ENCODE data around the gene ASB5. TPM values are rescaled to one million over a fixed set of nuclear protein-coding genes. Genes with fewer than 3 reads are reported as not detected.

Gene ASB5
- total and polyA plus RNA-seq, 2 of the 8 experiments (the other 6 are each of a cell fraction or from before 2014, with no cell fraction given), result 0.02 TPM; not detected in 1

DNA sequence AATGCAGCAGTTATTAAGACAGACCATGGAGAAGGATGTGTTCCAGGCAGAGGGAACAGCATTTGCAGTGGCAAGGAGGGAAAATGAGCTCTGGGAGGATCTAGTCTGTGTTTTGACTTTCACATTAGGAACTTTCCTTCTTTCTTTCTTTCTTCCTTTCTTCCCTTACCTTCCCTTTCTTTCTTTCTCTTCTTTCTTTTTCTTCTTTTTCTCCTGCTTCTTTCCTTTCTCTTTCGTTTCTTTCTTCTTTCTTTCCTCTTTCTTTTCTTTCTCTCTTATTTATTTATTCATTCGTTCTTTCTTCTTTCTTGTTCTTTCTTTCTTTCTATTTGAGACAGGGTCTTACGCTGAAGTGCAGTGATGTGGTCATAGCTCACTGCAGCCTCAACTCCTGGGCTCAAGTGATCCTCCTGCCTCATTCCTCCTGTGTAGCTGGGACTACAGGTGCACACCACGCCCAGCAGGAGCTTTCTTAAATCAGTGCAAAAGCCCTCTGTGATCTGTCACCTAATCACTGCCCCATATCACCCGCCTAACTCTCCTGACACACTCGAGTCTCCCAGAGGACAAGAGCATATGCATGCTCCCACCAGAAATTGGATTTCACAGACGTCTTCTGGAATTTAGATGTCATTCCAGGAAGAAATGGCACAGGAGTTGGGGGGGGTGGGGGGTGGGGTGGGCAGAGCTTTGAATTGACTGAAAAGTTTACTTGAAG is 58.3 kb downstream of the ASB5 start:
- H3K9me3 ChIP-seq (ENCODE audit: insufficient read depth in 2 of 2, low read depth in 1 of 2, low read length in 1 of 2), result no peaks in the 10 kb centered on the region
- H3K9ac ChIP-seq (replicated peaks in 1 of 4; ENCODE audit: extremely low read depth in 1 of 4, low read depth in 3 of 4, low read length in 3 of 4), result no peak overlapping the region
- no peak overlapping the region for H2BK120ac ChIP-seq (replicated peaks; ENCODE audit: low read depth, low read length)
- H4K5ac ChIP-seq (ENCODE audit: insufficient read length, low read depth, low read length), result no peak overlapping the region
- H2BK5ac ChIP-seq (ENCODE audit: low read depth, low read length), result no peak overlapping the region
- ChIA-PET CTCF (ENCODE audit: partially characterized antibody) (interaction anchor here (0.9 kb wide), 1 partner anchor 130 kb away, joined by 3 read pairs; no protein-coding TSS in a partner anchor), POLR2A (ENCODE audit: partially characterized antibody) (no interaction called here)
- no peaks in the 10 kb centered on the region; the same call in 1 of the 2 replicates for H3K23me2 ChIP-seq (ENCODE audit: low read depth, low read length)
- H2BK20ac ChIP-seq (ENCODE audit: low read length), result no peak overlapping the region
- 79 to 96% methylated on average over 2 to 7 of the region's 7 CpGs for WGBS, 2 experiments (ENCODE audit: extremely low coverage in 1 of 2, insufficient coverage in 1 of 2, insufficient read length in 1 of 2, insufficient replicate concordance in 2 of 2, low coverage in 1 of 2, low lambda C conversion rate in 2 of 2, missing lambda C conversion rate in 1 of 2)
- no peak overlapping the region for H3K27ac ChIP-seq (ENCODE audit: low read depth, low read length)
- H2BK15ac ChIP-seq (ENCODE audit: low read length), result no peak overlapping the region
- H3K4me1 ChIP-seq (replicated peaks in 1 of 4; ENCODE audit: control insufficient read depth in 3 of 4, insufficient read depth in 4 of 4, low read length in 3 of 4), result 0 out of 7 replicates have a peak, but pooled peaks cover 0 to 2% (median 0%) of the 10 kb centered on the region in 4 experiments
- no peaks in the 10 kb centered on the region for H3K36me3 ChIP-seq (ENCODE audit: control insufficient read depth in 2 of 4, insufficient read depth in 4 of 4, low read length in 3 of 4)
- H3K27me3 ChIP-seq (replicated peaks in 1 of 4; ENCODE audit: control insufficient read depth in 3 of 4, extremely low read depth in 1 of 4, insufficient read depth in 3 of 4, low read length in 3 of 4), result no peaks in the 10 kb centered on the region
- H3K4me2 ChIP-seq (ENCODE audit: insufficient read depth in 1 of 2, low read depth in 2 of 2, low read length in 2 of 2), result no peak overlapping the region
- H3K14ac ChIP-seq (ENCODE audit: insufficient read length), result no peak overlapping the region
- H3K18ac ChIP-seq (ENCODE audit: extremely low read depth, low read length), result no peak overlapping the region
- FAIRE-seq (no peak), DNase-seq (ENCODE audit: low read depth in 1 of 2, low spot score in 2 of 2) (no peak)
- no peak overlapping the region for H3K56ac ChIP-seq (replicated peaks; ENCODE audit: insufficient read length, low read depth, low read length)
- H3K4me3 ChIP-seq (ENCODE audit: extremely low read depth in 1 of 4, insufficient read depth in 2 of 4, low read depth in 3 of 4, low read length in 4 of 4), result no peak overlapping the region
- no peak overlapping the region for H2AK5ac ChIP-seq (ENCODE audit: low read depth, low read length)
- no peak overlapping the region for H4K91ac ChIP-seq (replicated peaks; ENCODE audit: insufficient read length, low read length)
- H4K8ac ChIP-seq (ENCODE audit: extremely low read depth, insufficient read depth, low read length), result no peak overlapping the region
- no peak overlapping the region for H2AFZ ChIP-seq (ENCODE audit: low read length)
- no peak overlapping the region for H3K23ac ChIP-seq (ENCODE audit: insufficient read length)
- no peaks in the 10 kb centered on the region for H4K20me1 ChIP-seq (replicated peaks in 1 of 2; ENCODE audit: control insufficient read depth in 1 of 2, insufficient read depth in 2 of 2, low read length in 2 of 2)
- no peaks in the 10 kb centered on the region for H3K79me2 ChIP-seq (ENCODE audit: control insufficient read depth in 1 of 2, insufficient read depth in 2 of 2, low read length in 2 of 2)
- H3K4ac ChIP-seq (replicated peaks; ENCODE audit: insufficient read length, low read depth, low read length), result no peak overlapping the region
- H2BK12ac ChIP-seq (ENCODE audit: low read depth, low read length), result no peak overlapping the region
- no peaks in the 10 kb centered on the region for H3K79me1 ChIP-seq (ENCODE audit: low read depth, low read length)

Data from H1 (cell line).